Metanephros (tissue), 1 donor: ENCODE results near the gene RIPPLY1. TPM values are rescaled to one million over a fixed set of nuclear protein-coding genes. Genes with fewer than 3 reads are reported as not detected.

ENCODE experiments used
- total RNA-seq: library from RNA; depleted of rRNA; stranded (reverse); fragments of >200 nt; gene quantifications from one replicate; pipeline ENCODE4 v1.2.3, GENCODE V29; 2014

The RIPPLY1 gene, protein sequence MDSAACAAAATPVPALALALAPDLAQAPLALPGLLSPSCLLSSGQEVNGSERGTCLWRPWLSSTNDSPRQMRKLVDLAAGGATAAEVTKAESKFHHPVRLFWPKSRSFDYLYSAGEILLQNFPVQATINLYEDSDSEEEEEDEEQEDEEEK
- total RNA-seq = 1.3 TPM

GRCh38 chrX:106903291-106903824 lies at the start of gene RIPPLY1:
Gene RIPPLY1, minus strand, starts transcription at chrX:106903341. Its CDS starts 54 bp downstream, at chrX:106903287.

GRCh38 chrX:106919932-106920452 lies 16.9 kb upstream of the RIPPLY1 start, which contains the start of gene CLDN2:
Gene CLDN2, plus strand, starts transcription at chrX:106920402. Its CDS starts 7,827 bp downstream, at chrX:106928229.

Other genes with a start within 250 kb of the RIPPLY1 start
- 7.6 TPM for gene RNF128, start 176.6 kb downstream of the RIPPLY1 start, total RNA-seq
- 11.3 TPM for gene TBC1D8B, start 100.7 kb downstream of the RIPPLY1 start, total RNA-seq
- 16.3 TPM for gene CLDN2, start 17.1 kb upstream of the RIPPLY1 start, total RNA-seq
- 18.5 TPM for gene MORC4, start 96.9 kb upstream of the RIPPLY1 start, total RNA-seq
- 19.6 TPM for gene RBM41, start 215.5 kb upstream of the RIPPLY1 start, total RNA-seq